ENCODE data around the gene NCKIPSD.
"Not testable (repeated sequence)": the region's sequence is repeated elsewhere in the genome, so short reads cannot be mapped to it uniquely, and the experiment has no call there.

The NCKIPSD gene

DNA sequence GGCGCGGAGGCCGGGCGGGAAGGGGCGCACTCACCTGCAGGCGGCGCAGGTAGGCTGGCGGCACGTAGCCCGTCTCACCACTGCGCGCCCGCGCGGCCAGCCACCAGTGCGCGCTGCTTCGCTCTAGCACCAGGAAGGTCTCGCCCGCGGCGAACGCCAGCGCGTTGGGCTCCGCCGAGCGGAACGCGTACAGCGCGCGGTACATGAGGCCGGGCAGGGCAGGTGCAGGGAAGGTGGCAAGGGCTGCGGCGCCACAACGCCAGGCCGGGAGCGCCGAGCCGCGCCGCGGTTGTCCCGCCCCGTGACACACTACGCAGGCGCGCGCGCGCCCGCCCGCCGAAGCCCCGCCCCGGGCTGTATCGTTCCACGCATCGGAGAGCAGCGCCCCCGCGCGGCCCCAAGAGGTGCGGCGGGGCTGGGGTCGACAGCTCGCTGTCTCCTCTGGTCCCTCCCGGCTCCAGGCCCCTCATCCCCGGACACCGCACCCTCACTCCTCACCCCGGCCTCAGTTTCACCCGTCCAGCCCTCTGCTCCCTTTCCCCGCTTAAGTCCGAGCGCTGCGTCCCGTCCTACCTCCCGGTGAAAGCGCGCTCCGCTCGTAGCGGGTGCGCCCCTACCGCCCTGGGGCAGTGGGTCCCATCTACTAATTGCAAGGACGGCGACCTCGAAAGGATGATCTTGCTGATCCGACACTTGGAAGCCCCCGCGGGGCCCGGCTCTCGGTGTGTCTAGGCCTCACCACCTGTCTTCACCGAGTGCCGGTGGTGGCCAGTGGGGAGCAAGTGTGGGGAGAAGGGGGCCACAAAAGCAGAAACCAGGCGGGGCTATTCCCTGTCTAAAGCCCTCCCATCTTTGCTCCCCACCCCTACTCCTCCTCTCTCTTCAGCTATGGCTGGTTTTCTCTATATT lies at the start of gene NCKIPSD:
Gene NCKIPSD, minus strand, starts transcription at position 313 of the 909 bp plus-strand sequence. Its CDS starts 108 bp downstream, at position 205.
- peak; percentile 75 for DNase-seq

GRCh38 chr3:48735075-48735767 lies 49.5 kb upstream of the NCKIPSD start:
- DNase-seq, result not testable (repeated sequence)

GRCh38 chr3:48734541-48734940 lies 48.8 kb upstream of the NCKIPSD start:
- DNase-seq, result not testable (repeated sequence)

- DNase-seq, result not testable (repeated sequence)
These were observed 48.2 kb upstream of the NCKIPSD start for GRCh38 chr3:48733752-48734518.

- DNase-seq, result no peak
These were observed 41.8 kb upstream of the NCKIPSD start for GRCh38 chr3:48727511-48727910.

- DNase-seq, result not testable (repeated sequence)
These were observed 39.6 kb upstream of the NCKIPSD start for GRCh38 chr3:48725185-48725855.

DNA sequence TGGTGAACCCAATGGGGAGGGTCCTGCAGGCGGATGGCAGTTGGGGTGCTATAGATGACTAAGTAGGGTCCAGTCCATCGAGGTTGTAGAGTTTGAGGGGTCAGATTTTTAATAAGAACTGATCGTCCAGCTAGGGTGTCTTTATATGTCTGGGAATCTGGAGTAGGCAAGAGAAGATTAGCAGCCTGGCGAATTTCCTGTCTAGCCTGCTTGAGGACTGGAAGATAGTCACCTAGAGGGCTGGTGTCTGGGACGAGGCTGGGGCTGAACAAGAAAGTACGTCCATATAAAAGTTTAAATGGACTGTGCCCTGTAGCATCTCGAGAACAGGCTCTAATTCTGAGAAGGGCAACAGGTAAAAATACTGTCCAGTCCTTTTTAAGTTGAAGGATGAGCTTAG lies 38.0 kb upstream of the NCKIPSD start:
- DNase-seq, result no peak

- DNase-seq, result not testable (repeated sequence)
These were observed 37.6 kb upstream of the NCKIPSD start for GRCh38 chr3:48723293-48723692.

DNA sequence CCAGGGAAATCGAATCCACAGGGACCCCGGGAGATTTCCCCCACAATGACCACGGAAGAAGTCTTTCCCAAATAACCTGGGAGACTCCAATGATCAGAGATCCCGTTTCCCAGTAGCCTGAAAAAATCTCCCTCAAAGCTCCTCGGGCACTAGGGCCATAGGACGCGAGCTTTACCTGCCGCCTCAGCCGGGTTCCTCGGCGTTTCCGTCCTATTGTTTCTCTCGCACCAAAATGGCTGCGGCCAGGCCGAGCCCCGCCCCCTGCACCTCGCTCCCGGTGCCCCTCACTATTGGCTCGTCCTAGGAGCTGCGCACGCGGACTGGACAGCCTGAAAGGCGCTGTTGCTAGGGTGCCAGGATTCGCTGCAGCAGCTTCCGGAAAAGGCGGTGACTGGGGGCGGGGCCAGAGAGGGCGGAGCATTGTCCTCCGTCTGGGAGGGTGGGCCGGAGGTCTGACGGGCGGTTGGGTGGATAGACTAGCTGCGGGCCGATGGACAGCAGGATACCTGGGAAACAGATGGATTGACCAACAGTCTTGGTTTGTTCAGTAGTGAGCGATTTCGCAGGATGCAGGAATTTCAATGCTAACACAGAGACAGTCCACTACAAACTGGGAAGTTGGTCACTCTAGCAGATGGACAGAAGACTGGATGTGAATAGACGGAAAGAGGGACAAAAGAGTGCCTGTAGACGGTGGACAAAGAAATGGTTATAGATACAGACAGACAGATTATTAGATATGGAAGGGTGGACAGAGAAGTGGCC lies 31.4 kb upstream of the NCKIPSD start, which contains the start of gene IP6K2:
Gene IP6K2, minus strand, starts transcription at position 240 of the 765 bp plus-strand sequence. CDS start 21,930 bp downstream, outside the sequence.
- DNase-seq, result peak; percentile 95

DNA sequence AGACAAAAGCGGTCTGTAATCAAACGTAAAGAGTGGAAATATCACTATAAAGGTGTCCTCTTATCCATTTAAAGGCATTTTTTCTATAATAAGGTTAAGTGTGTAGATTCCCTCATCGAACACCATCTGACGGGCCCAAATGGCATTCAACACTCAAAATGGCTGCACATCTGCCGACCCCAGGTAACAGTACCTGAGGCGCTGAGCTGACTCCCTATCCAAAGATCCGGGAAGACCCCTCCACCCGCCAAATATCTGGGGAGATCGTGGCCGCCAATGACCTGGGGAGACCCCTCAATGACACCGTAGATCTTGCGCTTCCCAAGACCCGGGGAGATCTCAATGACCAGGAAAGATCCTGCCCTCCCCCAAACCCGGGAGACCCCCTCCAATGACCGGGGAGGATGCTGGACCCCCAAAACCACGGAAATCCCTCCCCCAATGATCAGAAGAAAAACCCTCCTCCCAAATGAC lies 30.8 kb upstream of the NCKIPSD start:
- no peak for DNase-seq

- DNase-seq, result no peak
These were observed 29.6 kb upstream of the NCKIPSD start for GRCh38 chr3:48715174-48715800.

DNA sequence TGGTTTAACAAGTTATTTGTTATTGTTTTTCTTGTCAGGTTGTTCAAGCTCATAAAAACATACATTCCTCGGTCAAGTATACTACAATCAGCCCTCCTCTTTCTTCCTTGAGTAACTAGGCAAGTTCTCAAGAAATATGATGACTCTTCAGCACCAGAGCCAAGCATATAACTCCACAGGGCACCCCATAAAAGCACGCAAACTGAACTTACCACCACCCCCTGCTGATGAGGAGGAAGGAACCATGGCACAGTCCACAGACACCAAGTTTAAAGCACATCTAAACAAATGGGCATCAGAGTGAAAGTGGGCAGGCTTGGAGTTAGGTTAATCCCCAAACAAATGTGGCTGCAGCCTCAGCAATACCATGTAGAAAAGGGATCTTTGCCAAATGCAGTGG lies 26.0 kb upstream of the NCKIPSD start:
- no peak for DNase-seq

- no peak for DNase-seq
These were observed 23.3 kb upstream of the NCKIPSD start for GRCh38 chr3:48709051-48709461.

DNA sequence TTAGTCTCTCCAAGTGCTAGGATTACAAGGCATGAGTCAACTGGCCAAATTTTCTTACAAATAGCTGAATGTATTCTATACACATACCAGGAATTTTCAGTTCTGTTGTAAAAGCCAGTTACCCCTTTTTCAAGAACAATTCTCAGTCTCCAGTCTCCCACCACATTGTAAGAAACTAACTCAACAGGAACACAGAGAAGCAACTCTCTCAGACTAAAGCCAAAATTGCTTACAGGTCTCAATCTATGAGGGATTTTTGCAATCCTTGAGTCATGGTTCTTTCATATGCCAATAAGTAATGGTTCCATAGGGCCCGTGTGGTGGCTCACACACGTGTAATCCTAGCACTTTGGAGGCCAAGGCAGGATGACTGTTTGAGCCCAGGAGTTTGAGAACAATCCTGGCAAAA lies 22.8 kb upstream of the NCKIPSD start:
- DNase-seq, result no peak

- DNase-seq, result no peak
These were observed 21.4 kb upstream of the NCKIPSD start for GRCh38 chr3:48707157-48707556.

DNA sequence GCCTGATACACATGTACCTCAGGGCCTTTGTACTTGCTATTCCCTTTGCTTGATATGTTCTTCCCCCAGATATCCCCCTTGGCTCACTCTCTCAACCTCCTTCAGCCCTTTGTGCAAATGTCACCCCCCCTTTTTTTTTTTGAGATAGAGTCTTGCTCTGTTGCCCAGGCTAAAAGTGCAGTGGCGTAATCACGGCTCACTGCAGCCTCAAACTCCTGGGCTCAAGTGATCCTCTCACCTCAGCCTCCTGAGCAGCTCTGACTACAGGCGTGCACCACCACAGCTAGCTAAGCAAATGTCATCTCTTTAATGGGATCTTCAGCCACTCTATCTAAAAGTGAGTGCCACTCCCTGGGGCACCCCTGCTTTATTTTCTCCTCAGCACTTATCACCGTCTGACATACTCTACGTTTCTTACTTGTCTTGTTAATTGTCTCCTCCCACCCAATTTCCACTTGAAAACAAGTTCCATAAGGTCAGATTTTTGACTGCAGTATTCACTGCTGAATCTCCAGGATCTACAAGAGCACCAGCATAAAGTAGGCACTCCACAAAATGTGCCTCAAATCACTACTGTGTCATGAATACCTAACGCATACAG lies 16.7 kb upstream of the NCKIPSD start:
- DNase-seq, result no peak

GRCh38 chr3:48700731-48701405 lies 15.2 kb upstream of the NCKIPSD start:
- DNase-seq, result no peak

- no peak for DNase-seq
These were observed 13.2 kb upstream of the NCKIPSD start for GRCh38 chr3:48698891-48699290.

DNA sequence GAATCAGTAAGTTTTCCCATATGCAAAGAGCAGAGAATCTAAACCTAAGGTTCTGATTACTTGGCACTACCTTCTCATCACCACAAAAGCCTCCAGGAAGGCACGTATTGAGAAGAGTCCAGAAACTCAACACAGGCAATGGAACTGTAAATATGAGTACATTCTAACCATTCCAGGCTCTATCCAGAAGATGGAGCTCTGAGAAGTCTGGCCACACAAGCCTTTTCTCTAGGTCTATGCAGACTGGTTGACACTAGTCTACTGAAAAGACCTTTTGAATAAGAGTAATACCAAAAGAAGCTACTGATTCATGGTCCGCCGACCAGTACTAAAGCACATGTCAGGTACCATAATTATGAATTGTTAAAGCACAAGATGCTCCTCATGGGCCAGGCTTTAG lies 12.2 kb upstream of the NCKIPSD start:
- no peak for DNase-seq

DNA sequence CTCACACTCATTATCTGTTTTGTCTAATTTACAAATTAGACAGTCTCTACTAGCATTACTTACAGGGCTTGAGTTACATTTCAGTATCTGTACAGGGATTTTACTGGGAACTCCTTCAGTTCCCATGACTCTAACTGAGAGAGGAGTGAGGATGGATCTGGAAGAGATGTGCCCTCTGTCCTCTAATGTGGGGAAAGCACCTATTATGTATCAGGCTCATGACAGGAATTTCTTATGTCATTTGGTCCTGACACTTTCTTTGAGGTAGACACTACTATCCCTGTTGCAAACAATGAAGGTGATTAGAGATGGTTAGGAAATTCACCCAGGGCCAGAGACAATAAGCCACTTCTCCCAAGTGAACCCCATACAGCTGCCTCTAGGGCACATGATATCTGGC lies 10.9 kb upstream of the NCKIPSD start:
- no peak for DNase-seq

Measured in NCI-H526 treated with DMSO at 0.1 percent for 48 hours (cell line).